Stimulated activated naive CD8-positive, alpha-beta T cell treated with anti-CD3 and anti-CD28 coated beads, Interleukin-15, Interleukin-2, amounts not matched to agents 100 U/mL and 50 U/mL, for 24 hours (primary cell): ENCODE measurements around the gene INO80.
"Not testable (repeated sequence)": the region's sequence is repeated elsewhere in the genome, so short reads cannot be mapped to it uniquely, and the experiment has no call there.

Experiments
- ATAC-seq: fragments of 150-1000 bp; cut with Tn5 transposase; one replicate; pipeline ENCODE4 v1.10.0; 2021
- DNase-seq: peaks from one replicate; pipeline ENCODE4 v3.0.0; 2021

INO80 gene

DNA sequence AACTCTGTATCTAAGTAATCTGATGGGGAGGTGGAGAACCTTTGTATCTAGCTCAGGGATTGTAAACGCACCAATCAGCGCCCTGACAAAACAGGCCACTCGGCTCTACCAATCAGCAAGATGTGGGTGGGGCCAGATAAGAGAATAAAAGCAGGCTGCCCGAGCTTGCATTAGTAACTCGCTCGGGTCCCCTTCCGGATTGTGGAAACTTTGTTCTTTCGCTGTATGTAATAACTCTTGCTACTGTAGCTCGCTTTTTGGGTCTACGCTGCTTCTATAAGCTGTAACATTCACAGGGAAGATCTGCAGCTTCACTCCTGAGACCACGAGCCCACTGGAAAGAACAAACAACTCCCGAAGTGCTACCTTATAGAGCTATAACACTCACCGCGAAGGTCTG is 153.8 kb downstream of the INO80 start:
- DNase-seq, ATAC-seq: not testable (repeated sequence)

DNA sequence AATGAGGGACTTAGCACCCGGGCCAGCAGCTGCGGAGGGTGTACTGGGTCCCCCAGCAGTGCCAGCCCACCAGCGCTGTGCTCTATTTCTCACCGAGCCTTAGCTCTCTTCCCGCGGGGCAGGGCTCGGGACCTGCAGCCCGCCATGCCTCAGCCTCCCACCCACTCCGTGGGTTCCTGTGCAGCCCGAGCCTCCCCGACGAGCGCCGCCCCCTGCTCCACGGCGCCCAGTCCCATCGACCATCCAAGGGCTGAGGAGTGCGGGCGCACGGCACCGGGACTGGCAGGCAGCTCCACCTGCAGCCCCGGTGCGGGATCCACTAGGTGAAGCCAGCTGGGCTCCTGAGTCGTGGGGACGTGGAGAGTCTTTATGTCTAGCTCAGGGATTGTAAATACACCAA is 154.3 kb downstream of the INO80 start:
- DNase-seq, ATAC-seq: not testable (repeated sequence)

DNA sequence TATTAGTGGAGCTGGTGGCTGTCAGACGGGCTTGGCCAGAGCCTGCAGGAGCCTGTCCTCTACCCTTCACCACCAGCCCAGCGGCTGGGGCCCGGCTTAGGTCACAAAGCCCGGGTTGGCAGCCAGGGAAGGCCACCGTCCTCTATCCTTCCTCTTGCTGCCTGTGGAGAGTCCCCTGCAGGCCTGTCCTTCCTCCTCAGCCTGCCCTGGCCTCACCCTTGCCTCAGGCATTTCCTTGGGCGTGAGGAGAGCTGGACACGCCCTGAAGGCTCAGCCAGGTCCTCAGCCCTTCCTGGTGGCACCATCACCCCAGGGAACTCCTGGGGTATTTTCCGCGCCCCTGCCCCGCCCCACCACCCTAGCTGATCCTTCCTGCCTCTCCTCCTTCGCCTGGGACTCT is 155.2 kb downstream of the INO80 start:
- ATAC-seq = no peak
- DNase-seq = no peak

DNA sequence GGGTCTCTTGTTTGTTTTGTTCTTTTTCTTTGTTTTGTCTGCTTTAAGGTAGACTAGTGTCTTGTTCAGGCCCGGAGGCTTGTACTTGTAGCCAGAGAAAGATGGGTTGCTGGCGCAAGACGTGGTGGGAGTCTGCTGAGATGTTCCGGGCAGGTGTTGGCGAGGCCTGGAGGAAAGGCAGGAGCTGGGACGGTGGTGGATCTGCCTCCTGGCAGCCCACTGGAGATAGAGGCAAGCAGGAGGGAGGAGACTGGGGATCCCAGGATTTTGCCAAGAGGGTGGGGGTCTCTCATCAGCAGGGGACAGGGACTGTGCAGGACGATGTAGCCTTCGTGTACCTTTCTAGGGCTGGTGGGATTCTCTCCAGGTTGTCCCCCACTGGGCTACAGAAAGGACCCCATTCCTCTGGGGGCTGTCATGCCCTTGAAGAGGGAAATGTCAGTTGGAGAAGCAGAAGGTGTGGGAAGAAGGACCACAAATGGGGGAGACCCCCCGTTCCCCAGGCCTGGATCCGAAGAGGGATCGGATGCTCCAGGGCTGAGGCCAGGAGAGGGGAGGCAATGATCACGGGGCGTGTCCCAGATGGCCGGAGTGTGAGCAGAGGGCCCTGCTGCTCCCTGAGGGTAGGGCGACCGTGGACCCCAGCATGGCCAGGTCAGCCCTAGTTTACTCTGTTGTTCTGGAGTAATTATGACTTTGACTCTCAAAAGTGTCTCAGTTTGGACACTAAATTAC is 155.8 kb downstream of the INO80 start:
- DNase-seq = no peak
- ATAC-seq = no peak

DNA sequence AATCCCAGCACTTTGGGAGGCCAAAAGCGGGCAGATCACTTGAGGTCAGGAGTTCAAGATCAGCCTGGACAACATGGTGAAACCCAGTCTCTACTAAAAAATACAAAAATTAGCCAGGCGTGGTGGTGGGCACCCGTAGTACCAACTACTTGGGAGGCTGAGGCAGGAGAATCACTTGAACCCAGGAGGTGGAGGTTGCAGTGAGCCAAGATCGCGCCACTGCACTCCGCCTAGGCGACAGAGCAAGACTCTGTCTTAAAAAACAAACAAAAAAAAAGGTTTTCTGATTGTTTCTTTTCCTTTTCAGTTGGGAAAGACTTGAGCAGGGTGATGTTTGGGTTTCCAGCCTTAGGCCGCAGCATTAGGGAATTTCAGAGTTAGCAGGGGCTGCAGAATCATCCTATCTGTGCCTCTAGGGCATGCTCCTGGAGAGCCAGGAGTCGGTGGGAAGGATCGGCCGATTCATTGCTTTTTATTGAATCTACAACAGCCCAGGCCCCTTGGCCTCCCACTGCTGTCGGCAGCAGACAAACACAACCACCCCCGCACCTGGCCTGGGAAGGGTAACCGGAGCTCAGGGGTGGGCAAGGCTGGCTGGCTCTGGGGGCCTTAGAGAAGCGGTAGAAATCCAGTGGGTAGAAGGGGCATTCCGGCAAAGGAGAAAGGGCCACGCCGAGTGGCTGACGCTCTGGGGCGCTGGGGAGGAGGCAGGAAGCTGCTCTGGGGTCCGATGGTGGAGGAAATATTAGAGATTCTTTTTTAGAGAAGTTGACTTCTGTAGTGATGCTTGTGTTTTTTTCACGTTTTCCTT is 156.5 kb downstream of the INO80 start:
- no peak for DNase-seq
- no peak for ATAC-seq

DNA sequence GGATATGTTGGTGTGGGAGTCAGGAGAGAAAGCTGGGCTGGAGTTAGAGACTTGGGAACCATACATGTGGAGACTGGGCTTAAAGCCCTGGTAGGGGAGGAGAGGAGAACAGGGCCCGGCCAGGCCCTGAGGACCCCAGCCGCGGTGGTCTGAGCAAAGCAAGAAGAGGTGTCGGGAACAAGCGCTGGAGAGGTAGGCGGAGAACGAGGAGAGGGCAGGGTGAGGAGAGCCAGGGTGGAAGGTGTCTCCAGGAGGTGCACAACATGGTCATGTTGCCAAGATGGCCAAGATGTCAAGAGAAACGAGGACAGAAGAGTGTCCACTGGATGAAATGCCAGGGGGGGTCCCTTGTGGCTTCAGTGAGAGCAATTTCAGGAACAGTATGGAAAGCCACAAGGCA is 157.4 kb downstream of the INO80 start:
- ATAC-seq = no peak
- DNase-seq = no peak

DNA sequence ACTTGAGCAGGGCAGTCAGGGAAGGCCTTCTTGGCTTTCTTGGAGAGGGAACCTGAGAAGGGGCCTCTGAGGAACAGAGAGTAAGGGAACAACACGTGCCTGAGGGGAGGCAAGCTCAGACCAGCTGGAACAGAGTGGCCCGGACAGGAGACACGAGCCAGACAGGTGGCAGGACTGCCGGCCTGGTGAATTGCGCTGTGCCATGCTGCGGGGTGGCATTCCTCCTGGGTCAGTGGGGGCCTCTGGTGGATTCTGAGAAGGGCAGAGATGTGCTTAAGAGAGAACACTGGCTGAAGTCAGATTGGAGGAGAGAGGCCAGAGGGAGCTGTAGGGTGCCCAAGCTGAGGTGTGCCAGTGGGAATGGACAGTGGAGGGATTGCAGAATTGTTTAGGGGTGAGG is 157.9 kb downstream of the INO80 start:
- no peak for DNase-seq
- ATAC-seq = no peak

DNA sequence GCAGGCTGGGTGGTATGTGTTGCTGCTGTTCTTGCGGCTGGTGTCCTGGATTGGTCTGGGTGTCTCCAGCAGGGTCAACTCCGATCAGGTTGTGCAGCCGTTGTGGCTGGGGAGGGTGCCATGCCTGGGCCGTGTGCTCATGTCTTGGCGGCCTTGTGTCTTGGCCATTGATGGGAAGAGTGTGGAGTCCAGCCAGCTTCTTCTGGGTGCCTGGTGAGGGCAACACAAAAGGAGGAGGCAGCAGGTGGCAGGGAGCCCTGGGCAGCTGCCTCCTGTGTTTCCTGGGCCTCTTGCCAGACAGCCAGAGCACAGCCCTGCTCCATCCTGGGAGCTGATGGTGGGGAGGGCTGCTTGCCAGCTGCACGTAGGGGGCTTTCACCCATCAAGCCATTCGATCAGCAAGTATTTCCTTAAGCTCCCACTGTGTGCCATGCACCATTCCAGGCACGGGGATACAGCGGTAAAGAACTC is 158.5 kb downstream of the INO80 start:
- ATAC-seq = no peak
- DNase-seq = no peak

DNA sequence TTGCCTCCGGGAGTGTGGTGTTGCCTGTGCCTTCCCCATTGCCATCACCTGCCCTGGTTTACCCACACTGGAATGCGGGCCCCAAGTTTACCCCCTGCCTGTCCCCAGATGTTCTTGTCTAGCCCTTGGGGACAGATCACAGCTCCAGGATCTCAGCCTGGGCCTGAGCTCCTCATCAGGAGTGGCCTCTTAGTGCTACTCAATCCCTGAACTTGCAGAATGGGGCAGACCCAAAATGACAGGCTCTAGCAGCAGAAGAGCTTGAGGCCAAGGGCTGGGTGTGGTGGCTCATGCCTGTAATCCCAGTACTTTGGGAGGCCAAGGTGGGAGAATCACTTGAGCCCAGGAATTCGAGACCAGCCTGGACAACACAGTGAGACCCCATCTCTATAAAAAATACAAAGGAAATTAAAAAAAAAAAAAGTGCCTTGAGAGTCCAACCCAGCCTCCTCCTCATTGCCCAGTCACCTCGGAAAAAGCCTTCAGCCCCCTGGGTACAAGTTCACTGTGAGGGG is 159.0 kb downstream of the INO80 start:
- DNase-seq = no peak
- no peak for ATAC-seq

DNA sequence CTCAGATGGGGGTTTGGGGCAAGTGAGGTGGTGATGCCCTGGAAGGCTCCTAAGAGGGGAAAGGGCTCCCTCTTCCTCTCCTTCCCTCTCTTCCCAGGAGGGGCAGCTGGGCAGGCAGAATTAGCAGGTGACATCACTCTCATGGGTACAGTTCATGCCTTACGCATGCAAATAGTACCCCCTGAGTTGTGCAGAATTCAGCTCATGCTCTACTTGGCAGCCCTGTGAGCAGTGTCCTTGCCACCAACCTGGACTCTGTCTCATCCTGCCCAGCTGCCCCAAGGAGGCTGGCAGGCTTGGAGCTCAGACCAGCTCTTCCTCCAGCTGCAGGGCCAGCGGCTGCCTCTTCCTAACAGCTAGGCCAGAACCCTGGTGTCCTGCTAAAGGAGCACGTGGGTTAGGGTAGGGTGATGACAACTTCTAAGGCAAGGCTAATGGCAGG is 159.5 kb downstream of the INO80 start:
- ATAC-seq = no peak
- no peak for DNase-seq

DNA sequence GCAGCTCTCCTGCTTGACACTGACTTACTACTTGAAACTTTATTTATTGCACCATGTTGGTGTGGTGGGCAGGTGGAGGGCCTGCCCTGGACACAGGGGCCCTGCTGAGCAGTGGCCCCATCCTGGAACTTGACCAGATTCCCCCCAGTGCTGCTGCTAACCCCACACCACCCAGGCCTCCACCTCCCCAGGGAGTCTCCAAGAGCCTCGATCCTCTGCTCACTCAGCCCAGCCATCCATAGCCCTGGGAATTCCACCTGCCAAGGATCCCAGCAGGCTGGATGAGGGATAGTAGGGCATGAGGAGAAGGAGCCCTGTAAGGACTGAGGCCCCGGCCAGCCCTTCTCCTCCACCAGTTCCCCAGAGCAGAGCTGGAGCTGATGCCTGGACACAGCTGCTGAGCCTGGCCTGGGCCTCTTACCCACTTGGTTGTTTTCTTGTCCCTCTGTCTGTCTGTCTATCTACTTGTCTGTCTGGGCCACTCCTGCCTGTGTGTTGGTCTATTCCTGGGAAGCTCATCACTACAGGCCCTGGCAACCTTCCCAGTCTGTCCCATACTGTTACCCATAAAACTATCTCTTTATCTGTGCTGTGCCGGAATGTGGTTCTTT is 160.0 kb downstream of the INO80 start:
- ATAC-seq = no peak
- DNase-seq = no peak

DNA sequence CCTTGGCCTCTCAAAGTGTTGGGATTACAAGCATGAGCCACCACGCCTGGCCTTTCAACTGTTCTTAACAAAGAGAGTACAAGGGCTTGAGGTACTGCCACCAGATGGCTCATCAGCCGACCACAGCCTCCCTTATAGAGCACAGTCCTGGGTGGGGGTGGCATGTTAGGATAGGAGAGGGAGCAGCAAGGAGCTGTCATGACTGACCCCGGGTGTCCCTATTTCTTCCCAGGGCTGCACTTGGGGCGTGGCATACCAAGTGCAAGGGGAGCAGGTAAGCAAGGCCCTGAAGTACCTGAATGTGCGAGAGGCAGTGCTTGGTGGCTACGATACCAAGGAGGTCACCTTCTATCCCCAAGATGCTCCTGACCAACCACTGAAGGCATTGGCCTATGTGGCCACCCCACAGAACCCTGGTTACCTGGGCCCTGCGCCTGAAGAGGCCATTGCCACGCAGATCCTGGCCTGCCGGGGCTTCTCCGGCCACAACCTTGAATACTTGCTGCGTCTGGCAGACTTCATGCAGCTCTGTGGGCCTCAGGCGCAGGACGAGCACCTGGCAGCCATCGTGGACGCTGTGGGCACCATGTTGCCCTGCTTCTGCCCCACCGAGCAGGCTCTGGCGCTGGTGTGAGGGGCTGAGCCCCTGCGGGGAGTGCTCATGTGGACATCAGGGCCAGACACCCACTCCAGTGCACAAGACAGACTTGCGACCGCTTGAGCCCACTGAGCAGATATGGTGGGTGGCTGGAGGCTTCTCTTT is 160.8 kb downstream of the INO80 start:
- no peak for ATAC-seq
- no peak for DNase-seq

DNA sequence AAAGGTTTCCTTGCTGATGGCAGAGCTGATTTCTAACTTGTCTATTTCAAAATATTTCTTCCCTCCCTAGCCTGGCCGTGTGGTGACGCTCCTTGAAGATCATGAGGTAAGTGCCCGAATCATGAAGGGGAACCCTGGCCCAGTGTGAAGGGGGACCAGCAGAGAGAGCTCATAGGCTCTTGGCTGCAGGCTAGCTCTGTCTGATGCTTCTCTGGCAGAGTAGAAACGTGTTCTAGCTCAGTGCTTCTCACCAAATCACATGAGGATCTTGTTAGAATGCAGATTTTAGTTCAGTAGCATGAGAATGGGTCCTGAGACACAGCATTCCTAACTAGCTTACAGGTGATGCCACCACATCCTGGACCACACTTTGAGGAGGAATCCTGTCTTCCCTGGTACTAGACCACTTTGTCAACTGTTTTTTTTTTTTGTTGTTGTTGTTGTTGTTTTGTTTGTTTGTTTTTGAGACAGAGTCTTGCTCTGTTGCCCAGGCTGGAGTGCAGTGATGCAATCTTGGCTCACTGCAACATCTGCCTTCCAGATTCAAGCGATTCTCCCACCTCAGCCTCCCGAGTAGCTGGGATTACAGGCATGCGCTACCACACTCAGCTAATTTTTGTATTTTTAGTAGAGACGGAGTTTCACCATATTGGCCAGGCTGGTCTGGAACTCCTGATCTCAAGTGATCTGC is 161.8 kb downstream of the INO80 start:
- not testable (repeated sequence) for DNase-seq, ATAC-seq

DNA sequence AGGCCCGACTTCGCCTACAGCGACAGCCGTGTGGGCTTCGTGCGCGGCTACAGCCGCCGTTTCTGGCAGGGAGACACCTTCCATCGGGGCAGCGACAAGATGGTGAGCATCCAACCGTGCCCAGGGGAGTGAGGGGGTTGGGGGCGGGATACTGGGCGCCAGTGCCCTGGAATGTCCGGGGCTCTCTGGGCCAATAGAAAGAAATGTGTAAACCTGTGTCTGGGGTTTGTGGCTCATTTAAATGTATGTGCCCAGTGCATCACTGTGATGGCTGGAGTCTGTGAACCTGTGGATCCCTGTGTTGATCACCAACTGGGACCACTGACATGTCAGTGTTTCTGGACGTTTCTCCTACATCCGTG is 162.4 kb downstream of the INO80 start:
- DNase-seq (no peak), ATAC-seq (no peak)

DNA sequence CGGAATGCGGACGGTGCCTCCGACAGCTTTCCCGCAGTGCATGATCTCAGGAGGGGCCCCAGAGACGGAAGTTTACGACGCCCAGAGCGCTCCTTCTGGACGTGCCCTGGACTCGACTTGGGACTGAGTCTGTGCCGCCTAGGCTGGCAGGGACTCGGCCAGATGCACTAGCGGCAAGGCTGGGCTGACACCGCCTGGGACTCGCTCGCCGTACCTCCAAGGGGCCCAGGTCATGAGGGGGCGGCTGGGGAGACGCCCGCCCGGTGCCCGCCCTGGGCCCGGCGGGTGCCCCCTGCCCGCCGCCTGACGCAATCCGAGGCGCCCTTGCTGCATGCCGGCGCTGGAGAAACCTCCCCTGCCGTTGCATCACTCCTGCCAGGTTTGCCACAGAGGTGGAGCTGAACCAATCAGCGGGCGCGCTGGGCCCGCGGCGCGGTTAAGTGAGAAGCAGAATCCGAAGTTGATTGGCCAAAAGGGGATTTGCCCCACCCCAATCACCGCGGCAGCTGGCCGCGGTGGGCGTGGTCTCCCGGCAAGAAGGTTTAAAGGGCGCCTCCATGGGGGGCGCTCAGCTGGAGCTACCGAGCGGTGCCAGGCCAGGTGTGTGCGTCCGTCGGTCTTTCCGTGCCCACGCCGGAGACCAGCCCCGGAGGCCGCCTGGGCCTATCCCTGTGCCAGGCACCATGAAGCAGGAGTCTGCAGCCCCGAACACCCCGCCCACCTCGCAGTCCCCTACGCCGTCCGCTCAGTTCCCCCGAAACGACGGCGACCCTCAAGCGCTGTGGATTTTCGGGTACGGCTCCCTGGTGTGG is 163.0 kb downstream of the INO80 start, which contains the start of gene CHAC1:
TSS of gene CHAC1 (plus strand) at position 571 of the 812 bp plus-strand sequence. CDS start at position 684, 113 bp downstream.
- DNase-seq (peak; percentile 97), ATAC-seq (peak; percentile 95)

DNA sequence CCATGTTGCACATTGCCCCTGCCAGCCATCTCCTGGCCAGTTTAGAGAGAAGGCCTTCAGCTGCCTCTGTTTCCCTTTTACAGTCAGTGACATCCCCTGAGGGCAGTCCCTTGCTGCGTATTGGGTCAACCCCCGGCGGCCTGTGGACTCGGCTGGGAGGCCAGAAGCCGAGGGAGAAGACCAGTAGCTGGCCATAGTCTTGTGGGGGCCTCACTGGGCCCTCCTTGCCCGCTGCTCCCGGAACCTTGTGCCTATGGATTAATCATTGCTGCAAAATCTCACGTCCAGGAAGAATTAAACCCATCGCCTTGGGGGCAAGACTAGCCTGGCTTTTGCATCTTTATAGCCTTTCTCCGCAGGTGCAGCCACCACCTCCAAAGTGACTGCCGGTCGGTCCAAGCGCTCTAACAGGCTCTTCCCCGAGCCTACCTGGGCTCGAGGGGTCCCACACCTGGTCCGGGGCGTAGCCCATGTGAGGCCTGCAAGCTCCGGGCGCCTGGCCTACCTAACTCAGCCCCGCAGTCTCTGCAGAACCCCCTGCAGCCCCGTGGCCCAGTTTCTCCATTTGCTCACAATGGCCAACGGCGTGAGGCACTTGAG is 163.7 kb downstream of the INO80 start:
- DNase-seq (no peak), ATAC-seq (no peak)

DNA sequence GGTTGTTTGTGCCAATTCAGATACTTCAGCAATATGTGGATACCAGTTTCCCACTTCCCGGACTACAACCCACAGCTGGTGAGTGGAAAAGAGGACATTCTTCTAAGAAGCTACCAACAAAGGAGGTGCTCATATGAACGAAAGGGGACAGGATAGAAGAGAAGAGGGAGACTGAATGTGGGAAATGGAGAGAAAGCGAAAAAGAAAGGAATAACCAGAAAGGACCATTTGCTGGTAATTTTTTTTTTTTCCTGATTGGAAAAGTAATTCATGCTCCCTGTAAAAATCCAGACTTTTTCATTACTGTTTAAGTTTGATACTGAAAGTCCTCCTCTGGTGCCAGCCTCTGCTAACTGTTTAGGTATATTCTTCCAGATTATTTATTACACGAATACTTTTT is 164.3 kb downstream of the INO80 start:
- DNase-seq = no peak

DNA sequence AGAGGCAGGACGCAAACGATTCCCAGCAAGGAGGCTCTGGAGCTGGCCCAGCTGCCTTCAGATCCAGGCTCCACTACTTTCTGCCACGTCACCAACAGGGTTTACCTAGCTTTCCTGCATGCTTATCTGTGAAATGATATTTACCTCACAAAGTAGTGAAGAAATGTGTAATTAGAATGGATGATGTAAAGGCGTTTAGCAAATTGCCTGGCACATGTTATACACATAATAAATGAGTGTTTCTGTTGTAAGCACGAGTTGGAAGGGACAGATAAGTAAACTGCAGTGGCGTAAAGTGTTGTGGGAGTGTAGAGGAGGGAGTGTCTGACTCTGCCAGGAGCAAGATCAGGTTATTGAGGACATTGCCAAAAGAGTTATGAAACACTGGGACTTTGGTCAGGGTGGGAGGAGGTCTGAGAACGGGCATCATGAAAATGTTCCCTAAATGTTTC is 166.3 kb downstream of the INO80 start:
- no peak for DNase-seq
- ATAC-seq = no peak

More for the DNA sequence above, 164.3 kb downstream of the INO80 start:
- ATAC-seq = no peak

DNA sequence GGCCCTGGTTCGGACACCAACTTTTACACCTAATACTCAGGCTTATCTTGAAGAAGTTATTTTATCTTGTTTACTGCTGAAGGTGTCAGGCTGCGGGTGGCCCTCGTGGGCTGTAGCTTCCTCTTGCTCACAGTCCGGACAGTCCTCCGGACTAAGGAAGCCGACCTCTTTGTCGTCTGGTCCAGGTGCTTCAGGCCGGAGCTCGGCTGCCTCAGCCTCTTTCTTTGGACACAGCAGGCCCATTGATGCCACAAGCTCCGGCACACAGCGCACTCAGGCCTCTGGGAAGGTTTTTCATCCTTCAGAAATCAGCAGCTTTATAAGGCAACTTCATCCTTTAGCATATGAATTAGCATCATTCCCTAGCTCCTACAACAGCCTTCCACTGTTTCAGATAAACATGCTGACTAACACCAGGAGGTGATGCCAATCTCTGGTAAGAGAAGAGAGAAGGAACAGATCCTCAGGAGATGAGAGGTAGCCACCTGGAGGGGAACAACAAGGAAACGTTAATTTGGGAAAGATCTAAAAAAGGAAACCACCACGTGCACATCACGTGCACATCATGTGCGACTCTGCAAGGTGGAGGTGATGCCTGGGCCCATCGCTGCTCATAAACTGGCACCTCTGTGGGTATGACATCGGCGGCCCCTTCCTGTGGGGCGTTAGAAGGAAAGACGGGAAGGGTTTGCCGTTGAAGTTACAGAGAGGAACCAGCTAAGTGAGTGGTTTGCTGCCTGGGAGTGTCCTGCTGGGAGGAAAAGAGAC is 167.2 kb downstream of the INO80 start:
- DNase-seq (no peak), ATAC-seq (no peak)
